HepG2 (cell line): Measurements from ENCODE around the gene KDM7A. TPM values are rescaled to one million over a fixed set of nuclear protein-coding genes. Genes with fewer than 3 reads are reported as not detected.

Source experiments
- ADNP ChIP-seq: sonication (generic); formaldehyde crosslinking; IDR thresholded peaks from 2 replicates; pipeline ENCODE4 v1.4.0; 2020; ENCODE audit warnings: missing genetic modification reagents
- ATM ChIP-seq: fragments of 450-650 bp; IDR thresholded peaks from 2 replicates; pipeline ENCODE4 v1.7.1; 2017; ENCODE audit warnings: mild to moderate bottlenecking, borderline replicate concordance
- GRHL1 ChIP-seq: sonication (generic); formaldehyde crosslinking; conservative IDR thresholded peaks from 2 replicates; pipeline ENCODE4 v1.8.0; 2022; ENCODE audit warnings: missing genetic modification reagents
- NCOA2 ChIP-seq: sonication (generic); formaldehyde crosslinking; IDR thresholded peaks from 2 replicates; pipeline ENCODE4 v1.8.0; 2022; ENCODE audit warnings: inconsistent platforms
- NFYC ChIP-seq: IDR thresholded peaks from 2 replicates; pipeline ENCODE4 v1.6.1; 2016; ENCODE audit warnings: missing genetic modification reagents, missing compliant biosample characterization
- SALL1 ChIP-seq: sonication (generic); formaldehyde crosslinking; IDR thresholded peaks from 2 replicates; pipeline ENCODE4 v1.8.0; 2022; ENCODE audit warnings: mild to moderate bottlenecking, missing genetic modification reagents
- SIN3A ChIP-seq: IDR thresholded peaks from 2 replicates; pipeline ENCODE4 v1.6.1; 2011; ENCODE audit warnings: low read depth, mild to moderate bottlenecking, control low read depth, low read length, borderline replicate concordance
- WIZ ChIP-seq: sonication (generic); formaldehyde crosslinking; IDR thresholded peaks from 2 replicates; pipeline ENCODE4 v1.5.1; 2020; ENCODE audit warnings: mild to moderate bottlenecking, missing genetic modification reagents
- ZFX ChIP-seq: sonication (generic); formaldehyde crosslinking; IDR thresholded peaks from 2 replicates; pipeline ENCODE4 v1.4.0; 2020; ENCODE audit warnings: mild to moderate bottlenecking, low read depth, missing genetic modification reagents, moderate library complexity
- ZNF101 ChIP-seq: sonication (generic); formaldehyde crosslinking; IDR thresholded peaks from 2 replicates; pipeline ENCODE4 v1.4.0; 2020; ENCODE audit warnings: mild to moderate bottlenecking, low read depth, missing genetic modification reagents, borderline replicate concordance
- ZNF350 ChIP-seq: sonication (generic); formaldehyde crosslinking; IDR thresholded peaks from 2 replicates; pipeline ENCODE4 v1.4.0; 2020; ENCODE audit warnings: mild to moderate bottlenecking, low read depth, missing genetic modification reagents, borderline replicate concordance
- ZNF382 ChIP-seq: sonication (generic); formaldehyde crosslinking; IDR thresholded peaks from 2 replicates; pipeline ENCODE4 v1.5.0; 2020; ENCODE audit warnings: missing genetic modification reagents, mild to moderate bottlenecking, borderline replicate concordance
- ZNF503 ChIP-seq: sonication (generic); formaldehyde crosslinking; IDR thresholded peaks from 2 replicates; pipeline ENCODE4 v1.4.0; 2020; ENCODE audit warnings: missing genetic modification reagents
- ZNF589 ChIP-seq: sonication (generic); formaldehyde crosslinking; conservative IDR thresholded peaks from 2 replicates; pipeline ENCODE4 v1.8.0; 2022; ENCODE audit warnings: mild to moderate bottlenecking, moderate library complexity, missing genetic modification reagents
- ZNF749 ChIP-seq: sonication (generic); formaldehyde crosslinking; IDR thresholded peaks from 2 replicates; pipeline ENCODE4 v1.8.0; 2022; ENCODE audit warnings: mild to moderate bottlenecking, missing genetic modification reagents, moderate library complexity, borderline replicate concordance
- ZNF878 ChIP-seq: sonication (generic); formaldehyde crosslinking; IDR thresholded peaks from 2 replicates; pipeline ENCODE4 v1.8.1; 2023; ENCODE audit warnings: mild to moderate bottlenecking, missing genetic modification reagents, moderate library complexity
- polyA plus RNA-seq, 8 experiments: library from polyadenylated mRNA; depleted of rRNA in 3 of 8; stranded (reverse) in 7 of 8; unstranded in 1 of 8; fragments of >200 nt; fragmentation: Illumina TruSeq in 4 of 8; extraction: Trizol in 4 of 8; gene quantifications; 2 replicates each; pipeline versions ENCODE4 v1.2.1 to v1.2.3, GENCODE V29; 2011 to 2016; ENCODE audit warnings: low read depth in 4 of 8, missing spikeins in 1 of 8, mixed read lengths in 1 of 8; ENCODE audit not compliant: insufficient read depth in 1 of 8
- total RNA-seq, 5 experiments: library from RNA; depleted of rRNA; stranded (reverse); fragments of >200 nt; fragmentation: Illumina TruSeq; extraction: Trizol; gene quantifications; 2 replicates each; pipeline ENCODE4 v1.2.3, GENCODE V29; 2016; ENCODE audit warnings: low read depth in 1 of 5
- TF ChIP-seq, protein P1 (sequence below): sonication (generic); formaldehyde crosslinking; IDR thresholded peaks from 2 replicates; pipeline ENCODE4 v1.4.0; 2020; ENCODE audit warnings: mild to moderate bottlenecking, low read depth, missing genetic modification reagents
- TF ChIP-seq, protein P2 (sequence below): sonication (generic); formaldehyde crosslinking; IDR thresholded peaks from 2 replicates; pipeline ENCODE4 v1.4.0; 2020; ENCODE audit warnings: low read depth, missing genetic modification reagents

KDM7A gene
- total and polyA plus RNA-seq, 2 of the 13 experiments (the other 11 are each of a cell fraction or from before 2014, with no cell fraction given), result 10.8 to 16.8 TPM

GRCh38 chr7:140176811-140177702 lies at the start of gene KDM7A (continued):
- no peak for TF ChIP-seq GRHL1
- TF ChIP-seq ZNF749, result peak; percentile 93
- TF ChIP-seq WIZ (CRISPR knock-in tag), result no peak
- TF ChIP-seq, protein P1, sequence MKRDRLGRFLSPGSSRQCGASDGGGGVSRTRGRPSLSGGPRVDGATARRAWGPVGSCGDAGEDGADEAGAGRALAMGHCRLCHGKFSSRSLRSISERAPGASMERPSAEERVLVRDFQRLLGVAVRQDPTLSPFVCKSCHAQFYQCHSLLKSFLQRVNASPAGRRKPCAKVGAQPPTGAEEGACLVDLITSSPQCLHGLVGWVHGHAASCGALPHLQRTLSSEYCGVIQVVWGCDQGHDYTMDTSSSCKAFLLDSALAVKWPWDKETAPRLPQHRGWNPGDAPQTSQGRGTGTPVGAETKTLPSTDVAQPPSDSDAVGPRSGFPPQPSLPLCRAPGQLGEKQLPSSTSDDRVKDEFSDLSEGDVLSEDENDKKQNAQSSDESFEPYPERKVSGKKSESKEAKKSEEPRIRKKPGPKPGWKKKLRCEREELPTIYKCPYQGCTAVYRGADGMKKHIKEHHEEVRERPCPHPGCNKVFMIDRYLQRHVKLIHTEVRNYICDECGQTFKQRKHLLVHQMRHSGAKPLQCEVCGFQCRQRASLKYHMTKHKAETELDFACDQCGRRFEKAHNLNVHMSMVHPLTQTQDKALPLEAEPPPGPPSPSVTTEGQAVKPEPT (CRISPR knock-in tag), result 0 out of 2 replicates have a peak, but pooled peaks have one; percentile 45
- TF ChIP-seq ZNF589 (CRISPR knock-in tag), result no peak
- TF ChIP-seq, protein P2, sequence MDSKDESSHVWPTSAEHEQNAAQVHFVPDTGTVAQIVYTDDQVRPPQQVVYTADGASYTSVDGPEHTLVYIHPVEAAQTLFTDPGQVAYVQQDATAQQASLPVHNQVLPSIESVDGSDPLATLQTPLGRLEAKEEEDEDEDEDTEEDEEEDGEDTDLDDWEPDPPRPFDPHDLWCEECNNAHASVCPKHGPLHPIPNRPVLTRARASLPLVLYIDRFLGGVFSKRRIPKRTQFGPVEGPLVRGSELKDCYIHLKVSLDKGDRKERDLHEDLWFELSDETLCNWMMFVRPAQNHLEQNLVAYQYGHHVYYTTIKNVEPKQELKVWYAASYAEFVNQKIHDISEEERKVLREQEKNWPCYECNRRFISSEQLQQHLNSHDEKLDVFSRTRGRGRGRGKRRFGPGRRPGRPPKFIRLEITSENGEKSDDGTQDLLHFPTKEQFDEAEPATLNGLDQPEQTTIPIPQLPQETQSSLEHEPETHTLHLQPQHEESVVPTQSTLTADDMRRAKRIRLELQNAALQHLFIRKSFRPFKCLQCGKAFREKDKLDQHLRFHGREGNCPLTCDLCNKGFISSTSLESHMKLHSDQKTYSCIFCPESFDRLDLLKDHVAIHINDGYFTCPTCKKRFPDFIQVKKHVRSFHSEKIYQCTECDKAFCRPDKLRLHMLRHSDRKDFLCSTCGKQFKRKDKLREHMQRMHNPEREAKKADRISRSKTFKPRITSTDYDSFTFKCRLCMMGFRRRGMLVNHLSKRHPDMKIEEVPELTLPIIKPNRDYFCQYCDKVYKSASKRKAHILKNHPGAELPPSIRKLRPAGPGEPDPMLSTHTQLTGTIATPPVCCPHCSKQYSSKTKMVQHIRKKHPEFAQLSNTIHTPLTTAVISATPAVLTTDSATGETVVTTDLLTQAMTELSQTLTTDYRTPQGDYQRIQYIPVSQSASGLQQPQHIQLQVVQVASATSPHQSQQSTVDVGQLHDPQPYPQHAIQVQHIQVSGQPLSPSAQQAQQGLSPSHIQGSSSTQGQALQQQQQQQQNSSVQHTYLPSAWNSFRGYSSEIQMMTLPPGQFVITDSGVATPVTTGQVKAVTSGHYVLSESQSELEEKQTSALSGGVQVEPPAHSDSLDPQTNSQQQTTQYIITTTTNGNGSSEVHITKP (CRISPR knock-in tag), result no peak
- TF ChIP-seq ZNF101, result no peak
- TF ChIP-seq ADNP, result no peak
- TF ChIP-seq NCOA2 (CRISPR knock-in tag), result no peak
- 0 out of 2 replicates have a peak, but pooled peaks have one; percentile 40 for TF ChIP-seq ZNF350 (CRISPR knock-in tag)
- TF ChIP-seq ZNF382 (CRISPR knock-in tag), result no peak
- peak; percentile 79 for TF ChIP-seq SALL1 (CRISPR knock-in tag)
- no peak; the same call in 1 of the 2 replicates for TF ChIP-seq ZNF878
- peak; percentile 30; the same call in 1 of the 2 replicates for TF ChIP-seq SIN3A
- no peak for TF ChIP-seq NFYC
- TF ChIP-seq ATM, result no peak
- no peak for TF ChIP-seq ZNF503 (CRISPR knock-in tag)
- peak; percentile 71 for TF ChIP-seq ZFX (CRISPR knock-in tag)
